Transverse colon (tissue), 4 donors: ENCODE measurements around the gene MRPL41. TPM values are rescaled to one million over a fixed set of nuclear protein-coding genes. Genes with fewer than 3 reads are reported as not detected.

Source experiments
- DNase-seq: peaks from one replicate; pipeline ENCODE4 v3.0.0-alpha.2; 2019
- H3K27ac ChIP-seq, 4 donors: fragments of 200-600 bp; sonication (generic); 2 replicates each; pipeline ENCODE4 v1.5.1; 2016 to 2018; ENCODE audit warnings: inconsistent platforms in 4 of 4
- H3K27me3 ChIP-seq: fragments of 200-600 bp; sonication (generic); 2 replicates; pipeline ENCODE4 v1.5.1; 2017; ENCODE audit warnings: inconsistent platforms
- H3K36me3 ChIP-seq, 4 donors: fragments of 200-600 bp; sonication (generic); 2 replicates each; pipeline ENCODE4 v1.5.1; 2017 to 2019; ENCODE audit warnings: inconsistent platforms in 4 of 4
- H3K4me1 ChIP-seq, 4 donors: fragments of 200-600 bp; sonication (generic); 2 replicates each; pipeline ENCODE4 v1.5.1; 2017 to 2020; ENCODE audit warnings: inconsistent platforms in 4 of 4
- H3K4me3 ChIP-seq, 4 donors: fragments of 200-600 bp; sonication (generic); 1 replicate in 1 of 4; 2 replicates in 3 of 4; pipeline versions ENCODE4 v1.5.1 to v1.6.1; 2017 to 2019; ENCODE audit warnings: inconsistent platforms in 4 of 4
- H3K9me3 ChIP-seq, 2 donors: fragments of 200-600 bp; sonication (generic); 2 replicates each; pipeline ENCODE4 v1.5.1; 2017 to 2019; ENCODE audit warnings: inconsistent platforms in 2 of 2
- EP300 ChIP-seq: sonication (generic); formaldehyde crosslinking; IDR thresholded peaks from one replicate; pipeline ENCODE4 v1.6.1; 2017; ENCODE audit warnings: antibody characterized with exemption, low read depth
- POLR2A ChIP-seq: fragments of 450-650 bp; IDR thresholded peaks from one replicate; pipeline ENCODE4 v1.6.1; 2016; ENCODE audit warnings: antibody characterized with exemption, mild to moderate bottlenecking, moderate library complexity
- POLR2AphosphoS5 ChIP-seq, 3 donors: sonication (generic); formaldehyde crosslinking; IDR thresholded peaks; one replicate each; pipeline ENCODE4 v1.6.1; 2016; ENCODE audit warnings: antibody characterized with exemption in 3 of 3
- WGBS, 2 donors: methylation state at CpG; one replicate each; pipeline ENCODE4 v1.1.5; 2018; ENCODE audit warnings: low coverage in 1 of 2; 5-methylcytosine and 5-hydroxymethylcytosine counted together
- in situ Hi-C, 4 donors: fragments of 200-750 bp; cut with MboI; loops; one replicate each; pipeline versions ENCODE4 v1.15.0 to v1.15.1; 2017; ENCODE audit warnings: low sequenced_read_pairs in 3 of 4, low pct_ligation_motif_present in 1 of 4, low pct_unique_long_range_greater_than_20kb in 1 of 4
- intact Hi-C: fragments of 100-400 bp; cut with DNase I; formaldehyde crosslinking; loops from one replicate; pipeline ENCODE4 v1.15.1; 2023; ENCODE audit warnings: low total_unique reads
- total RNA-seq, 4 donors: library from RNA; depleted of rRNA; stranded (reverse); fragments of >200 nt; gene quantifications; one replicate each; pipeline ENCODE4 v1.1.0, GENCODE V29; 2016
- TF ChIP-seq, protein P1 (sequence below), 5 experiments: fragments of 200-600 bp in 3 of 5; fragments of 450-650 bp in 2 of 5; sonication (generic) in 3 of 5; IDR thresholded peaks; 1 replicate in 2 of 5; 2 replicates in 3 of 5; pipeline ENCODE4 v1.5.1; 2016 to 2017; ENCODE audit warnings: antibody characterized with exemption in 5 of 5, inconsistent platforms in 3 of 5, mild to moderate bottlenecking in 2 of 5, moderate library complexity in 1 of 5

The MRPL41 gene
- total RNA-seq, 4 donors from 2014 or later: 109 to 144 (median 119) TPM

DNA sequence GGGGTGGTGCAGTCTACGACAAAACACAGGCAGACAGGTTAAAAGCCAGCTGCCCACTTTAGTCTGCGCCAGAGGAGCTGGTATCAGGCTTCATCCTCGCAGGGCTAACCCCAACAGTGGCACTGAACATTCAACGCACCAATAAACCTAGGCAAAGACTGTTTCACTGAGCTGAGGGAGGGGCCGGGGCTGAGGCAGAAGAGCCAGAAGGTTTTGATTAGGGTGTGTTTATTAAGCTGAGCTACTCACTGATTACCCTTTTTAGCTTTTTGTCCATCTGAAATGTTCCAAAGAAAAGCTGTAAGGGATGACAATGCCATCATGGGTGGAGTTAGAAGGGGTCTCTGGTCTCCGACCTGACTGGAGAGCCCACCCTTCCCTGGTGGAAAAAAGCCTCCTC lies 37.2 kb downstream of the MRPL41 start:
- TF ChIP-seq POLR2AphosphoS5 (IDR thresholded peaks at IDR 0.05) (no peak), EP300 (no peak), POLR2A (no peak)
- TF ChIP-seq, protein P1, sequence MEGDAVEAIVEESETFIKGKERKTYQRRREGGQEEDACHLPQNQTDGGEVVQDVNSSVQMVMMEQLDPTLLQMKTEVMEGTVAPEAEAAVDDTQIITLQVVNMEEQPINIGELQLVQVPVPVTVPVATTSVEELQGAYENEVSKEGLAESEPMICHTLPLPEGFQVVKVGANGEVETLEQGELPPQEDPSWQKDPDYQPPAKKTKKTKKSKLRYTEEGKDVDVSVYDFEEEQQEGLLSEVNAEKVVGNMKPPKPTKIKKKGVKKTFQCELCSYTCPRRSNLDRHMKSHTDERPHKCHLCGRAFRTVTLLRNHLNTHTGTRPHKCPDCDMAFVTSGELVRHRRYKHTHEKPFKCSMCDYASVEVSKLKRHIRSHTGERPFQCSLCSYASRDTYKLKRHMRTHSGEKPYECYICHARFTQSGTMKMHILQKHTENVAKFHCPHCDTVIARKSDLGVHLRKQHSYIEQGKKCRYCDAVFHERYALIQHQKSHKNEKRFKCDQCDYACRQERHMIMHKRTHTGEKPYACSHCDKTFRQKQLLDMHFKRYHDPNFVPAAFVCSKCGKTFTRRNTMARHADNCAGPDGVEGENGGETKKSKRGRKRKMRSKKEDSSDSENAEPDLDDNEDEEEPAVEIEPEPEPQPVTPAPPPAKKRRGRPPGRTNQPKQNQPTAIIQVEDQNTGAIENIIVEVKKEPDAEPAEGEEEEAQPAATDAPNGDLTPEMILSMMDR (IDR thresholded peaks at IDR 0.05): no peak
- 89% methylated on average over 6 of the region's 6 CpGs; no CpG with 5 or more reads in 1 of the 2 donors for WGBS, 2 donors
- Histone ChIP-seq H3K27me3 (no peaks in the 10 kb centered on the region), H3K27ac (peak overlapping the region in 1 of 4 donors; percentile 59), H3K4me3 (no peak overlapping the region), H3K9me3 (no peaks in the 10 kb centered on the region), H3K4me1 (peaks cover 6 to 20% (median 17%) of the 10 kb centered on the region in 4 donors), H3K36me3 (no peaks in the 10 kb centered on the region)
- DNase-seq: no peak
- in situ Hi-C loops: no loop called here
- intact Hi-C loops: no loop called here

DNA sequence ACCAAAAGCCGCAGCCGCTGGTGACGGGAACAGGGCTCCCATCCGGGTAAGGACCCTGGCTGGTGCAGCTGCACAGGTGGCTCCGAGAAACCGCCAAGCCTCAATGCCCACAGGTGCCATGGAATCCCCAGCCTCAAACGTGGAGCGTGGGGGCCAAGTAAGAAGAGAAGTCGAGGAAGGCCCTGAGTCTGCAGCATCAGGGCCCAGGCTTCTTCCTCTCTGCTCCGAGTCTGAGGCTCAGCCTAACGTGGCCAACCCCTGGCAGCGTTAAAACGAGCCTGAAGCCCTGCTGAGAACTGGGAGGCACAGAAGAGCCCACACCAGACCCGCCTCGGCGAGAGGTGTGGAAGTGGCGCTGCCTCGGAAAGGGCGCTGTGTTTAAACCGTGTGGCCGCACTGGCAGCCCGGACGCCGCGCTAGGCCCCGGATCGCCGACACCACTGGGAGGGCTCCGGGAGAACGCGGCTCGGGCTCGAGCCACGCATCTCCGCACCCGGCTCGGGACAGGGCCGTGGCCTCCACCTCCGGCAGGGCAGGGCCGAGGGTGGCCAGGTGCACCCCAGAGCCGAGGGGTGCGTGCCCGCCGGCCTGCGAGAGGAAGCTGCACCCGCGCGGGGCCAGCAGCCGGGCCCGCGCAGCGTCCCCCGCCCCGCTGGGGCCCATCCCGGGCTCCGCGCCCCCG lies 37.9 kb downstream of the MRPL41 start:
- TF ChIP-seq, protein P1 (IDR thresholded peaks at IDR 0.05): no peak
- TF ChIP-seq POLR2A (no peak), EP300 (no peak), POLR2AphosphoS5 (IDR thresholded peaks at IDR 0.05) (no peak)
- Histone ChIP-seq H3K4me1 (peaks cover 6 to 20% (median 17%) of the 10 kb centered on the region in 4 donors), H3K36me3 (no peaks in the 10 kb centered on the region), H3K27me3 (no peaks in the 10 kb centered on the region), H3K27ac (peak overlapping the region in 3 of 4 donors; percentile 59 to 79 (median 63)), H3K4me3 (peak overlapping the region; percentile 66 to 81 (median 72)), H3K9me3 (no peaks in the 10 kb centered on the region)
- intact Hi-C loops: no loop called here
- in situ Hi-C loops: no loop called here
- 7% methylated on average over 31 of the region's 58 CpGs; no CpG with 5 or more reads in 1 of the 2 donors for WGBS, 2 donors
- no peak for DNase-seq

DNA sequence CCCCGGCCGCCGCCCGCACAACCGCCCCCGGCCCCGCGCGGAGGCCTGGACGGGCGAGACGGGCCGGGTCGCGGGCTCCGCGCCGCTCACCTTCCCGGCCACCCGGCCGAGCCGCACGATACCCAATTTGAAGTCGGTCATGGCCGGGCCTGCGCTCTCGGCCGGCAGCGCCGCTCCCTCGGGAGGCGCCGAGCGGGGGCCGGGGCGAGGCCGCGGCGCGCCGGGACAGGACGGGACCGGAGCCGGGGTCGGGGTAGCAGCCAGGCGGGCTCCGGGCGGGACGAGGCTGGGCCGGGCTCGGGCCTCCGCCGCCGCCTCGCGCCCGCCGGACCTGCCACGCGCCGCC lies 38.4 kb downstream of the MRPL41 start:
- Histone ChIP-seq H3K4me3 (peak overlapping the region in 3 of 4 donors; percentile 66 to 81 (median 71)), H3K27ac (peak overlapping the region in 3 of 4 donors; percentile 59 to 79 (median 63)), H3K27me3 (no peaks in the 10 kb centered on the region), H3K4me1 (peaks cover 6 to 20% (median 17%) of the 10 kb centered on the region in 4 donors), H3K9me3 (no peaks in the 10 kb centered on the region), H3K36me3 (no peaks in the 10 kb centered on the region)
- TF ChIP-seq POLR2AphosphoS5 (IDR thresholded peaks at IDR 0.05) (no peak), EP300 (no peak), POLR2A (no peak)
- TF ChIP-seq, protein P1 (IDR thresholded peaks at IDR 0.05): no peak
- WGBS, 2 donors: no CpG with 5 or more reads among the region's 61 CpGs
- intact Hi-C loops: no loop called here
- in situ Hi-C loops: no loop called here
- no peak for DNase-seq

DNA sequence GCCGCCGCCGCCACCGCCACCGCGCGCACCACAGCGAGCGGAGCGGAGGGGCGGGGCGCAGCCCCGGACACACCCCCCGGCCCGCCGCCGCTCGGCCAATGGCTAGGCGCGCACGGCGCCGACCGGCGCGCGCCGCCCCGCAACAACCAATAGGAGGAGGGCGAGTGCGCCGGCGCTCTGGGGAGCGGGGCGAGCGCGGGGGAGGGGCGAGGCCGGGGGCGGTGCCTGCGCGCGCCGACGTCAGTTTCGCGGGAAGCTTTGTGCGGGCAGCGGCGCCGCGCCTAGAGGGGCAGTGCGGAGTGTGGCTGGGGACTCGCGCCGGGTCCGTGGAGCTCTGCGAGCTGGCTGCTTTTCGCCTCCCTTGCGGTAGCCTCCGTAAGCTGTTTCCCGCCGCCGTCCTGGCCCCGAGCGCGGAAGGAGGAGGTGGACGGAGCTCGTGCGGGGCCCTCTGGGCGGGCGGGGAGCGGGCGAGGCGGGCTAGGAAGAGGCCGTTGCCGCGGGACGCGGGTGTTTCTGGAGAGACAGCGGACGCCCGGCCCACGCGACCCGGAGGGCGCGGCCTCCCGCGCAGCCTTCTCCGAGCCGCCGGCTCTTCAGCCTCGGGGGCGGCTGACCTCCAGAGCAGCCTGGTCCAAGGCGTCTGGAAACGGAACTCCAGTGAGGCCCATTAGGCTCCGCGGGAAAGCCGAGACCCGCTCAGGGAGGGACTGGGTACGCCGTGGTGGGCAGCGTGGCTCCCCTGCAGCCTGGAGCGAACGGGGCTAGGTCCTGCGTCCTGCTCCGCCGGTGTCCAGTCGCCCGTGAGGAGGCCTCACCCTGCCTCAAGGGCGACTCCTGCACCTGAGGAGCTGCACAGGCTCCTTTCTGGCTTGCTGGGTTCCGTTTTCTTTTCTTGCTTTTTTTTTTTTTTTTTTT lies 39.0 kb downstream of the MRPL41 start, which contains the start of gene ZMYND19:
Gene ZMYND19, minus strand, starts transcription at position 44 of the 915 bp plus-strand sequence. CDS start 249 bp downstream, outside the sequence.
- peaks cover 6 to 20% (median 17%) of the 10 kb centered on the region in 4 donors for H3K4me1 ChIP-seq
- in situ Hi-C loops (no loop called here), intact Hi-C loops (no loop called here)
- H3K4me3 ChIP-seq: peak within 1 kb of the TSS; percentile 71 to 89 (median 77)
- H3K27ac ChIP-seq: peak within 1 kb of the TSS; percentile 79 to 82 (median 82)
- DNase-seq: peak; percentile 92
- no peaks in the 10 kb centered on the region for H3K27me3 ChIP-seq
- WGBS, 2 donors: 1% methylated on average over 58 of the region's 113 CpGs; no CpG with 5 or more reads in 1 of the 2 donors
- TF ChIP-seq, protein P1 (IDR thresholded peaks at IDR 0.05): no peak
- TF ChIP-seq POLR2AphosphoS5 (IDR thresholded peaks at IDR 0.05): peak; percentile 24 to 57 (median 37)
- TF ChIP-seq POLR2A: peak; percentile 31
- no peaks in the 10 kb centered on the region for H3K9me3 ChIP-seq
- no peaks in the 10 kb centered on the region for H3K36me3 ChIP-seq
